ENCODE measurements around the gene SH3RF3. TPM values are rescaled to one million over a fixed set of nuclear protein-coding genes. Genes with fewer than 3 reads are reported as not detected.
A peak's percentile ranks its signal among the peaks of the same experiment; 100 is the strongest.

Gene SH3RF3
- total RNA-seq, 4 donors from 2014 or later: 2.4 to 5.5 (median 2.9) TPM

DNA sequence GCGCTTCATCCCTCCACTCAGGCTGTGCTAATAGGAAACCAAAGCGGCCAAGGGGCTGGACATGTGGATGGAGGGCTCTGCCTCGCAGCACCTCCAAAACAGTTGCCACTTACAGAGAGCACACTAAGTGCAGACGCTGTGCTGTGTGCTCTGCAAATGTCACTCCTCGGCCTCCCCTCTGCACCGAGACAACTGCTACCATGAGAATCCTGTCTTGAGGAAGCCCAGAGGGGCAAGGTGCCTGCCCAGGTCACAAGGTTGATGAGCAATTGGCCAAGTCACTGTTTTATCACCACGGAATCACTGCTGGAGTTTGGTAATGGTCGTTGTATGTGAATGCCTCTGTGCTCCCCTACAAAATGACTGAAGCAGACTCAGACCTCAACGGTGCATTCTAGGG is 352.6 kb downstream of the SH3RF3 start:
- Histone ChIP-seq H3K27me3 (no peaks in the 10 kb centered on the region), H3K36me3 (no peaks in the 10 kb centered on the region), H3K4me3 (no peak overlapping the region), H3K4me1 (peaks cover 0 to 17% (median 0%) of the 10 kb centered on the region in 3 donors), H3K9me3 (no peaks in the 10 kb centered on the region), H3K27ac (no peak overlapping the region)
- intact Hi-C loops (cut with DNase I): no loop called here
- TF ChIP-seq POLR2A (IDR thresholded peaks at IDR 0.05): no peak
- no peak for DNase-seq
- 79 to 87% methylated on average over 6 to 9 of the region's 9 CpGs for WGBS, 2 donors

DNA sequence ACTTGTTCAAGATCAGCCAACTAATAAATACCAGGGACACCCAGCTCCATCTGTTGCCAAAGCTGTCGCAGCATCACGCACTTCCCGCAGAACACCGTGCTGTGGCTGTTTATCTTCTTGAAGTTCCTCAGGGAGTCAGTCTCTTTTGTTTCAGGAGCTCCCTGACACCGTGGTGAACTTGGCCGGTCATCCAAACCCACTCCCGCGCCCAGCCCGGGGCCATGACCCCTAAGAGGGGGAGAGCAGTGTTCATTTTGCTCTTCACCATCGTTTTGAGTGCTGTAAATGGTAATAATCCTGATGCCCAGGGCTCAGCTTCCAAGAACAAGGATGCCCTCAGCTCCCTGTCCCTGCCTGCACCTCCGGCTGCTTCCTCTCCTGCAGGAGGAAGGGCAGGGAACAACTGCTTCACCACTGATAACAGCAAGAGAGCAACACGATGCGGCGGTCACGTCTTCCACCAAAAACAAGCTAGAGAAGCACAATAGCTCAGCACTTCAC is 353.4 kb downstream of the SH3RF3 start:
- DNase-seq: no peak
- H3K4me1 ChIP-seq: peaks cover 0 to 16% (median under 1%) of the 10 kb centered on the region in 3 donors
- H3K9me3 ChIP-seq: no peaks in the 10 kb centered on the region
- H3K36me3 ChIP-seq: no peaks in the 10 kb centered on the region
- H3K27ac ChIP-seq: peak overlapping the region in 1 of 4 donors; percentile 45
- H3K4me3 ChIP-seq: no peak overlapping the region
- TF ChIP-seq, protein P1, sequence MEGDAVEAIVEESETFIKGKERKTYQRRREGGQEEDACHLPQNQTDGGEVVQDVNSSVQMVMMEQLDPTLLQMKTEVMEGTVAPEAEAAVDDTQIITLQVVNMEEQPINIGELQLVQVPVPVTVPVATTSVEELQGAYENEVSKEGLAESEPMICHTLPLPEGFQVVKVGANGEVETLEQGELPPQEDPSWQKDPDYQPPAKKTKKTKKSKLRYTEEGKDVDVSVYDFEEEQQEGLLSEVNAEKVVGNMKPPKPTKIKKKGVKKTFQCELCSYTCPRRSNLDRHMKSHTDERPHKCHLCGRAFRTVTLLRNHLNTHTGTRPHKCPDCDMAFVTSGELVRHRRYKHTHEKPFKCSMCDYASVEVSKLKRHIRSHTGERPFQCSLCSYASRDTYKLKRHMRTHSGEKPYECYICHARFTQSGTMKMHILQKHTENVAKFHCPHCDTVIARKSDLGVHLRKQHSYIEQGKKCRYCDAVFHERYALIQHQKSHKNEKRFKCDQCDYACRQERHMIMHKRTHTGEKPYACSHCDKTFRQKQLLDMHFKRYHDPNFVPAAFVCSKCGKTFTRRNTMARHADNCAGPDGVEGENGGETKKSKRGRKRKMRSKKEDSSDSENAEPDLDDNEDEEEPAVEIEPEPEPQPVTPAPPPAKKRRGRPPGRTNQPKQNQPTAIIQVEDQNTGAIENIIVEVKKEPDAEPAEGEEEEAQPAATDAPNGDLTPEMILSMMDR (IDR thresholded peaks at IDR 0.05): no peak
- no peak for TF ChIP-seq POLR2A (IDR thresholded peaks at IDR 0.05)
- 56 to 78% methylated on average over 13 to 14 of the region's 15 CpGs for WGBS, 2 donors
- intact Hi-C loops (cut with DNase I): no loop called here
- H3K27me3 ChIP-seq: no peaks in the 10 kb centered on the region

DNA sequence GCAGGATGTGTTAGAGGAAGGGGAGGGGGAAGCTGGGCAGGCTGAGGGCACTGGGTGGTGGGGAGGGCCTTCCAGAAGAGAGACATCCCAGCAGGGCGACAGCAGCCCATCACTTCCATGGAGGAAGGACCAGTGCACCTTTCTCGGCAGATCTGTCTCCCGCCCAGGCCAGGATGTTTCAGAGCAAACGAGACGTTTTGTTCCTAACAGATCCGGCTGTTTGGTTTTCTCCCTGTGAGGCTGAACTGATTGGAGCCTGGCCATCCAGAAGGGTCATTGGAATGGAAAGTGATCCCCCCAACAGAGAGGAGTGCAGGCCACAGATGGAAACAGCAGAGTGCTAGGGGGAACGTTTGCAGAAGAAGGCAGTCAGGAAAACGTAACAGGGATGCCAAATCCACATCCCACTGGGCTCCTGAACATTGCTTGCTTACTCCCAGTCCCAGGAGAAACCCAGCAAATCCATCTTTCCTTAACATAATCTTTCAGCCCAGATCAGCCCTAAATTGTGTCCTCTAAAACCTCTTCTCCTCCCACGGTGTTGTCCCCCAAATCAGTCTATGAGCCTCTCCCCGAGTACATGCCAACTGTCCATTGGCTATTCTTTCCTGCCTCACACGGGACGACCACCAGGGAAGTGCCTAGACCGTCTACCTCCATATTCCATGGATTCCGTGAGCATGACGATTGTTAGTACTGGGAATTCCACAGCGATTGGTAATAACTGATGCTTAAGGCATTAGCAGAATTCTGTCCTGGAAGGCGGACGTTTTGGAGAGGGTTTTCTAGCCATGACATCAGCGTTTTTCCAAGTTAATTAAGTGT is 357.9 kb downstream of the SH3RF3 start:
- no peak for DNase-seq
- H3K27me3 ChIP-seq: no peaks in the 10 kb centered on the region
- peak overlapping the region in 2 of 4 donors; percentile 35 to 61 for H3K27ac ChIP-seq
- no peak overlapping the region for H3K4me3 ChIP-seq
- 66 to 70% methylated on average over 14 to 16 of the region's 19 CpGs for WGBS, 2 donors
- TF ChIP-seq, protein P1 (IDR thresholded peaks at IDR 0.05): no peak
- no peak for TF ChIP-seq POLR2A (IDR thresholded peaks at IDR 0.05)
- H3K36me3 ChIP-seq: peaks cover 0 to 9% (median 0%) of the 10 kb centered on the region in 3 donors
- peaks cover 0 to 22% (median 3%) of the 10 kb centered on the region in 3 donors for H3K4me1 ChIP-seq
- intact Hi-C loops (cut with DNase I): no loop called here
- H3K9me3 ChIP-seq: no peaks in the 10 kb centered on the region

DNA sequence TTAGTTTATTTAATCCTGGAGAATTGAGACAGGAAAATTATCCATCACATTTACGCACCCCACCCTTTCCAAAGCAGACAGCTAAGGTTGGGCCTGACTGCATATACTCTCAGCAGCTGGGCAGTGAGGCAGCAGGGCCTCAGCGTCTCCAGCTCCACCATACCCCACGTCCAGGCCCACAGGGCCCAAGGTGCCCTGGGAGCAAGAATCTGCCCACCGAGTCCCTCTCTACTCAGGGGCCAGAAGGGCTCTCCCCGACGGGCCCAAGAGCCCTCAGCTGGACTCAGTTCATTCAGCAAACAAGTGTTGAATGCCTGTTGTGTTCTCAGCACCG is 358.5 kb downstream of the SH3RF3 start:
- Histone ChIP-seq H3K9me3 (no peaks in the 10 kb centered on the region), H3K4me1 (peaks cover 0 to 22% (median 3%) of the 10 kb centered on the region in 3 donors), H3K4me3 (no peak overlapping the region), H3K27ac (peak overlapping the region in 2 of 4 donors; percentile 17 to 61), H3K36me3 (peaks cover 0 to 12% (median 0%) of the 10 kb centered on the region in 3 donors), H3K27me3 (no peaks in the 10 kb centered on the region)
- no peak for DNase-seq
- no peak for TF ChIP-seq POLR2A (IDR thresholded peaks at IDR 0.05)
- TF ChIP-seq, protein P1 (IDR thresholded peaks at IDR 0.05): no peak
- 63 to 80% methylated on average over 2 to 3 of the region's 7 CpGs for WGBS, 2 donors
- intact Hi-C loops (cut with DNase I): no loop called here

DNA sequence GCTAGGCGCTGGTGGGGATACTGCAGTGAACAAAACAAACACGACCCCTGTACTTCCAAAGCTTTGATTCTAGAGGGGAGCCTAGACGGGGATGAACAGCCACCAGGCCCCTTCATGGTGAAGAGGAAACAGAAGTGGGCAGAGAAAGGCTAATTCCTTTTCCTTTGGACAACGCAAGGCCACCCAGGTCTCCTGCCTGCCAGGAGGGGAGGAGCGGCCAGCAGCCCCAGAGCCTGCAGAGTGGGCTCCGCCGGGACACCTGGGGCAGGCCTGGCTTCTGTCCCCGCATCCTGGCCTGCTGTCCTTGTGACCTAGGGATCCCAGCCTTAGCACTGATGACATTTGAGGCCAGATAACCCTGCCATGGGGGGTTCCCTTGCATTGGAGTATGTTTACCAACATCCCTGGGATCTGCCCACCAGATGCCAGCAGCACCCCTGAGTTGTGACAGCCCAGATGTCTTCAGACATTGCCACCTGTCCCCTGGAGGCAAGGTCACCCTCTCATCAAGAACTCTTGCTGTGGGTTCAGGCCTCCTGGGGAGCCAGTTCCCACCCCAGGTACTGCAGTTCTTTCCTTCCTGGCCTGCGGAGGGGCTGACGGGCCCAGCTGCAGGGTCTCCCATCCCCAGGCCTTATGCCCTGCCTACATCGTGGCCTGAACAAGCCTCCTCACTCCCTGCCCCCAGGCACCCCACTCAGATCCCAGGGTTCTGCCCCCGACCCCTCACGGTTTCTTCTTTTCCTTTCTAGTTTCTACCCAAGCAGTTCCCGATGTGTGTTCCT is 359.1 kb downstream of the SH3RF3 start:
- H3K4me1 ChIP-seq: peaks cover 0 to 19% (median 3%) of the 10 kb centered on the region in 3 donors
- intact Hi-C loops (cut with DNase I): no loop called here
- 71 to 86% methylated on average over 6 to 11 of the region's 14 CpGs for WGBS, 2 donors

More for the DNA sequence above, 359.1 kb downstream of the SH3RF3 start:
- H3K27me3 ChIP-seq: no peaks in the 10 kb centered on the region
- no peak overlapping the region for H3K4me3 ChIP-seq
- no peak for DNase-seq
- H3K27ac ChIP-seq: peak overlapping the region in 2 of 4 donors; percentile 17 to 61
- peaks cover 0 to 15% (median 0%) of the 10 kb centered on the region in 3 donors for H3K36me3 ChIP-seq
- TF ChIP-seq, protein P1 (IDR thresholded peaks at IDR 0.05): no peak
- no peak for TF ChIP-seq POLR2A (IDR thresholded peaks at IDR 0.05)
- H3K9me3 ChIP-seq: no peaks in the 10 kb centered on the region
